GM12801 (cell line): ENCODE measurements around the gene ACOXL.

Experiments used
- TF ChIP-seq, protein P1 (sequence below): IDR thresholded peaks from one replicate; pipeline ENCODE4 v1.5.1; 2011; ENCODE audit warnings: control low read depth; ENCODE audit not compliant: insufficient read length; ENCODE audit errors: extremely low read depth

The ACOXL gene

GRCh38 chr2:110891626-110892025 is 159.3 kb downstream of the ACOXL start:
- TF ChIP-seq, protein P1, sequence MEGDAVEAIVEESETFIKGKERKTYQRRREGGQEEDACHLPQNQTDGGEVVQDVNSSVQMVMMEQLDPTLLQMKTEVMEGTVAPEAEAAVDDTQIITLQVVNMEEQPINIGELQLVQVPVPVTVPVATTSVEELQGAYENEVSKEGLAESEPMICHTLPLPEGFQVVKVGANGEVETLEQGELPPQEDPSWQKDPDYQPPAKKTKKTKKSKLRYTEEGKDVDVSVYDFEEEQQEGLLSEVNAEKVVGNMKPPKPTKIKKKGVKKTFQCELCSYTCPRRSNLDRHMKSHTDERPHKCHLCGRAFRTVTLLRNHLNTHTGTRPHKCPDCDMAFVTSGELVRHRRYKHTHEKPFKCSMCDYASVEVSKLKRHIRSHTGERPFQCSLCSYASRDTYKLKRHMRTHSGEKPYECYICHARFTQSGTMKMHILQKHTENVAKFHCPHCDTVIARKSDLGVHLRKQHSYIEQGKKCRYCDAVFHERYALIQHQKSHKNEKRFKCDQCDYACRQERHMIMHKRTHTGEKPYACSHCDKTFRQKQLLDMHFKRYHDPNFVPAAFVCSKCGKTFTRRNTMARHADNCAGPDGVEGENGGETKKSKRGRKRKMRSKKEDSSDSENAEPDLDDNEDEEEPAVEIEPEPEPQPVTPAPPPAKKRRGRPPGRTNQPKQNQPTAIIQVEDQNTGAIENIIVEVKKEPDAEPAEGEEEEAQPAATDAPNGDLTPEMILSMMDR = no peak

GRCh38 chr2:110896226-110896625 is 163.9 kb downstream of the ACOXL start:
- TF ChIP-seq, protein P1 = no peak

DNA sequence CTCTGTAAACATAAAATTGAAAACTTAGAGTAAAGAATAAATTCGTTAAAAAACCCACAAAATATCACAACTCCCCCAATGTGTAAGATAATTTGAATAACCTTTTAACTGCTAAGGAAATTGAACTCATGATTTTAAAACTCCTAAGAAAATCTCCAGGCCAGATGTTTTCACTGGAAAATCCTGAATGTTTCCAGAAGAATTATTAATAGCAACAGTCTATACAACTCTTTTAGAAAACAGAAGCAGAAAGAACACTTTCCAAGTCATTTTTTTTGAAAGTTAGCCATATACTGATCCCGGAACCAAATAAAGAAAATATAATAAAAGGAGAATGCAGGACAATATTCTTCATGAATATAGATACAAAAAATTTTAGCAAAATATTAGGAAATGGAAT is 165.6 kb downstream of the ACOXL start:
- TF ChIP-seq, protein P1 = no peak

- TF ChIP-seq, protein P1 = no peak
Measured at GRCh38 chr2:110900191-110900590, 167.8 kb downstream of the ACOXL start.

DNA sequence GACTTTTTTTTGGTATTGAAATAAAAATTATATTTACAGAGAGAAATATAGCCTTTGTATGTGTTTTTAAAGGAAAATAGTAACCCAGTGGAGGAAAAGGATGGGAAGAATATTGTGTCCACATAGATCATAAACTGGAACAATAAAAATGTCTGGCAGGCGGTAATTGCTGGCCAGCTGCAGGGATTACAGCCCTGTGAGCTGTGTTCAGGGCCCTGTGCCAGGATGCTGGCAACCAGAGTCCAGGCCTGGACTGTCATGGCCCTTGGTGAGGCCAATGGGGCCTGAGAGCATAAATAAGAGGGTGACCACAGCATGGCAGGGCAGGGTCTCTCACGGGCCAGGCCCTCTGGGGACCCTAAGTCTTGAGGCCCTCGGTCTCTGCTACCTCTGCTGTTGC is 171.2 kb downstream of the ACOXL start:
- TF ChIP-seq, protein P1 = no peak

DNA sequence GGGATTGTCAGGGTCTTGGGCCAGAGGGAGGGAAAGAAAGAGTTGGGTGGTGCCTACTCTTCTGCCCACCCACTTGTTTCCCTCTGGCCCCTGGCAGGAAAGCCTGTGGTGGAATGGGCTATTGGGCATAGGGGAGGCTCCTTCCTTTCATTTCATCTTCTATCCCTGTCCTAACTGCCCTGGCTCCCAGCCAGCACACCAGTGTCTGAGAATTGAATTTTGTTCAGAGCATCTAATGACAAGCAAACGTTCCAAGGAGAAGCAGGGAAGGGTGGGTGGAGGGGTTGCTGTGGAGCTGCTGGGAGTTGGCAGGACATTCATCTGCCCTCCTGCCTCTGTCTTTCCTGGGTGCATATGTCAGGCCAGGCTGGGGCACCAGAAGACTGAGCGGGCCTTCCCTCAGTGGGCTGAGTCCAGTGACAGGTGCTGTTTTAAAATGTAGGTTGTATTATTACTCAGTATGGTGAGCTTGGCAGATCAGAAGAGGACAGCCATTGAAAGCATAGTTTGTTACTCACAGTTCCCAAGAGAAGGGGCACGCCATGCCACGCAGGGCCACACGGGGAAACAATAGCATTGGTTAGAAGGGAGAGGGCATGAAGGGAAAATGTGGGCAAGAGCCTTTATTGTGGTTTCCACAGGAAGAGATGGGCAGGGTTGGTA is 171.9 kb downstream of the ACOXL start:
- TF ChIP-seq, protein P1 = no peak

- TF ChIP-seq, protein P1 = no peak
Measured at GRCh38 chr2:110904779-110905148, 172.4 kb downstream of the ACOXL start.
